T-helper 1 cell (primary cell): ENCODE results near the gene INTS14.

Experiments
- DNase-seq, 5 donors: peaks; one replicate each; pipeline ENCODE4 v3.0.0-alpha.2; 2012 to 2020
- total RNA-seq, 4 donors: gene quantifications; one replicate each; lab custom pipeline; 2026; lab: John Stamatoyannopoulos, UW

Gene INTS14
- 19.2 to 36.6 (median 32.6) reads per million in 4 donors for total RNA-seq

GRCh38 chr15:65610871-65611718, at the start of gene INTS14:
Gene INTS14, minus strand, starts transcription at chr15:65611131. Its CDS starts 3,751 bp downstream, at chr15:65607380.
- peak; percentile 86 to 95 (median 87) for DNase-seq

GRCh38 chr15:65659502-65660052, 48.6 kb upstream of the INTS14 start:
- no peak for DNase-seq

- no peak for DNase-seq
Observed at GRCh38 chr15:65655457-65655856, 44.5 kb upstream of the INTS14 start.

GRCh38 chr15:65655026-65655425, 44.1 kb upstream of the INTS14 start:
- no peak for DNase-seq

- DNase-seq, result no peak
Observed at GRCh38 chr15:65653801-65654521, 43.0 kb upstream of the INTS14 start.

GRCh38 chr15:65653341-65653740, 42.4 kb upstream of the INTS14 start:
- DNase-seq, result no peak

- DNase-seq, result no peak
Observed at GRCh38 chr15:65651831-65652749, 41.2 kb upstream of the INTS14 start.

GRCh38 chr15:65651042-65651322, 40.1 kb upstream of the INTS14 start:
- DNase-seq, result no peak

GRCh38 chr15:65650312-65651041, 39.5 kb upstream of the INTS14 start:
- DNase-seq, result no peak

- no peak for DNase-seq
Observed at GRCh38 chr15:65646486-65646885, 35.6 kb upstream of the INTS14 start.

- no peak for DNase-seq
Observed at GRCh38 chr15:65645392-65645791, 34.5 kb upstream of the INTS14 start.

GRCh38 chr15:65644282-65644681, 33.4 kb upstream of the INTS14 start:
- no peak for DNase-seq

- no peak for DNase-seq
Observed at GRCh38 chr15:65642594-65642993, 31.7 kb upstream of the INTS14 start.

GRCh38 chr15:65641768-65642475, 31.0 kb upstream of the INTS14 start:
- DNase-seq, result no peak

- no peak for DNase-seq
Observed at GRCh38 chr15:65639509-65639908, 28.6 kb upstream of the INTS14 start.

GRCh38 chr15:65638681-65639089, 27.8 kb upstream of the INTS14 start:
- peak in 4 of 5 donors; percentile 14 to 73 (median 34) for DNase-seq

GRCh38 chr15:65638109-65638508, 27.2 kb upstream of the INTS14 start:
- DNase-seq, result no peak

GRCh38 chr15:65634356-65634755, 23.4 kb upstream of the INTS14 start:
- no peak for DNase-seq

GRCh38 chr15:65633752-65634151, 22.8 kb upstream of the INTS14 start:
- DNase-seq, result no peak

- DNase-seq, result no peak
Observed at GRCh38 chr15:65632780-65633375, 21.9 kb upstream of the INTS14 start.

GRCh38 chr15:65631503-65631902, 20.6 kb upstream of the INTS14 start:
- peak in 1 of 5 donors; percentile 25 for DNase-seq
